Measurements from ENCODE around the gene CACHD1.
"Not testable (repeated sequence)": the region's sequence is repeated elsewhere in the genome, so short reads cannot be mapped to it uniquely, and the experiment has no call there.

The CACHD1 gene

GRCh38 chr1:64594446-64594845 is 124.5 kb downstream of the CACHD1 start:
- DNase-seq (ENCODE audit: low read depth) = no peak

- no peak for DNase-seq (ENCODE audit: low read depth)
Measured at GRCh38 chr1:64595871-64596515, 126.1 kb downstream of the CACHD1 start.

GRCh38 chr1:64597113-64597512 is 127.2 kb downstream of the CACHD1 start:
- no peak for DNase-seq (ENCODE audit: low read depth)

GRCh38 chr1:64598100-64598571 is 128.2 kb downstream of the CACHD1 start:
- no peak for DNase-seq (ENCODE audit: low read depth)

- no peak for DNase-seq (ENCODE audit: low read depth)
Measured at GRCh38 chr1:64599242-64599641, 129.3 kb downstream of the CACHD1 start.

GRCh38 chr1:64601207-64601606 is 131.3 kb downstream of the CACHD1 start:
- no peak for DNase-seq (ENCODE audit: low read depth)

- DNase-seq (ENCODE audit: low read depth) = no peak
Measured at GRCh38 chr1:64608005-64608650, 138.2 kb downstream of the CACHD1 start.

GRCh38 chr1:64608651-64609048 is 138.7 kb downstream of the CACHD1 start:
- no peak for DNase-seq (ENCODE audit: low read depth)

- DNase-seq (ENCODE audit: low read depth) = not testable (repeated sequence)
Measured at GRCh38 chr1:64610950-64611349, 141.0 kb downstream of the CACHD1 start.

GRCh38 chr1:64616039-64616438 is 146.1 kb downstream of the CACHD1 start:
- DNase-seq (ENCODE audit: low read depth) = no peak

- no peak for DNase-seq (ENCODE audit: low read depth)
Measured at GRCh38 chr1:64623750-64624191, 153.8 kb downstream of the CACHD1 start.

GRCh38 chr1:64624218-64624713 is 154.3 kb downstream of the CACHD1 start:
- no peak for DNase-seq (ENCODE audit: low read depth)

- no peak for DNase-seq (ENCODE audit: low read depth)
Measured at GRCh38 chr1:64624808-64625207, 154.9 kb downstream of the CACHD1 start.

- DNase-seq (ENCODE audit: low read depth) = no peak
Measured at GRCh38 chr1:64630611-64631010, 160.7 kb downstream of the CACHD1 start.

GRCh38 chr1:64631346-64632034 is 161.6 kb downstream of the CACHD1 start:
- DNase-seq (ENCODE audit: low read depth) = no peak

GRCh38 chr1:64632936-64633335 is 163.0 kb downstream of the CACHD1 start:
- DNase-seq (ENCODE audit: low read depth) = no peak

- no peak for DNase-seq (ENCODE audit: low read depth)
Measured at GRCh38 chr1:64645735-64646134, 175.8 kb downstream of the CACHD1 start.

GRCh38 chr1:64650411-64650810 is 180.5 kb downstream of the CACHD1 start:
- no peak for DNase-seq (ENCODE audit: low read depth)

- DNase-seq (ENCODE audit: low read depth) = no peak
Measured at GRCh38 chr1:64651841-64652240, 181.9 kb downstream of the CACHD1 start.

- no peak for DNase-seq (ENCODE audit: low read depth)
Measured at GRCh38 chr1:64653466-64653865, 183.5 kb downstream of the CACHD1 start.

GRCh38 chr1:64654519-64655341 is 184.8 kb downstream of the CACHD1 start:
- no peak for DNase-seq (ENCODE audit: low read depth)

GRCh38 chr1:64655861-64656260 is 185.9 kb downstream of the CACHD1 start:
- DNase-seq (ENCODE audit: low read depth) = no peak
